ENCODE results near the gene PLPP7.
"Not testable (repeated sequence)": the region's sequence is repeated elsewhere in the genome, so short reads cannot be mapped to it uniquely, and the experiment has no call there.

PLPP7 gene

DNA sequence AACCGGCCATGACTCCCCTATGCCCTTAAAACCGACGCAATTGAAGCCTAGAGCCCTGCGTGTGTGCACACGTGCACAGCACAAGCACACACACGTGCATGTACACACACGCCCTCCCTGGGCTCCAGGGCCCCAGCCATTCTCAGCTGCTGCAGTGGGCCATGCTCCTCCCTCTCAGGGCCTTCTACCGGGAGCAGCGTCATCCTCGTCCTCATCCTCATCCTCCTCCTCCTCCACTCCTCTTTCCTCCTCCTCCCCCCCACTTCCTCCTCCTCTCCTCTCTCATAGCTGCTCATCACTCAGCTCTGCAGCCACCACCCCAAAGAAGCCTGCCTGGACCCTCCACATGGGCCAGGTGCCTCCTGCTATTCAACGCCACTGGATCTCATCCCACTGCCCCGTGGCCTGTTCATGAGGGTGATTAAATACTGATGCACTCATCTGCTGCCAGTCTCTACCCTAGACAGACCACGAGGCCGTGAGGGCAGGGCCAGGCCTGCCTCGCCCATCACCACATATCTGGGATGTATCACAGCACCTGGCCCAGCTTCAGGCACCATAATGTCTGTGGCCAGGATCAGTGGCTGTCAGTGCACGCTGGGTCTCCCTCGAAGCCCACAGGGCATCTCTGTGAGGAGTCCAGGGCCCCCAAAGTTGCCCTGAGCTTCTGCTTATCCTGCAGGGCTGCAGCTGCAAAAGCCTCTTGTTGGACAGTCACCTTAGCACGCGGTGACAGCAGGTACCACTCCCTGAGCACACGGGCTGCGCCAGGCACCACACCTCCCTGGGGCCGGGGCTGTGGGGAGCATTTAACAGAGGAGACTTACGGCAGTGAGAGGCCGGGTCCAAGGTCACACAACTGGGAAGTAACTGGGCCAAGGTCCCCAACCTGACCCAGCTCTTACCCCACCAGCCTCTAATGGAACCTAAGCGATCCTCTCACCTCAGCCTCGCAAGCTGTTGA, 23.0 kb upstream of the PLPP7 start:
- DNase-seq: peak in 1 of 5 experiments; percentile 78

DNA sequence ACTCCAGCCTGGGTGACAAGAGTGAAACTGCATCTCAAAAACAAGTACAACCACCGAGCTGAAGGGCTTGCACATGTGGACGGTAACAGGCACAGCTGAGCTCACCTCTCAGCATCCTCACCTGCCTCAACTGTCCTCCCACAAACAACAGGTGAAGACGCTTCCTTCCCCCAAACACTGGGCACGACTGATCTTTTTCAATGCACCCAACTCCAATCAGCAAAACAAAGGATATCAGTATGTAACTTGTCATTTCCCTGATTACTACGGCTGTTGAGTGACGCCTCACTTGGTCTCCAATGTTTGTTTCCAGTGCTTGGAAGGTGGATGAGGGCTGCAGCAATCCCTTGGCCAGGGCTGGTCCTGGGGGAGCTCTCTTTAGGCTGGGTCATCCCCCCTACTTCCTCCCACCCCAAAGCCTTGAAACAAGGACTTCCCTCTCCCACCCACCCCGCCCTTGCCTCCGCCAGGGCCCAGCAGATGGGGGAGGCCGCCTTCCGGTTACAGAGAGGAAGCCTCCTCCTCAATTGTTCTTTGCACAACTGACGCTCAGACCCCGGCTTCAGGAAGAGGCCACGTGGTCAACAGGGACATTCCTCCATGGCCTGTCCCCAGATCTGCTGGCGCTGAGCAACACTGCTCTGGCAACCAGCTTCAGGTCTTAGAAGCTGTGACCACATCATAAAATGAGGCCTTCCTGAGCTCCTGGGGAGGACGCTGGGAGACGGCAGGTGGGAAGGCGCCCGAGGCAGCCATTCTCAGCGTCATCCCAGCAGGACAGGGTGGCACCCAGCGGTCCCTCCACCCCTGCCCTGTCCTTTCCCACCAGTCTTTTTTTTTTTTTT, 19.1 kb upstream of the PLPP7 start:
- DNase-seq: peak in 3 of 5 experiments; percentile 37 to 79 (median 42)

DNA sequence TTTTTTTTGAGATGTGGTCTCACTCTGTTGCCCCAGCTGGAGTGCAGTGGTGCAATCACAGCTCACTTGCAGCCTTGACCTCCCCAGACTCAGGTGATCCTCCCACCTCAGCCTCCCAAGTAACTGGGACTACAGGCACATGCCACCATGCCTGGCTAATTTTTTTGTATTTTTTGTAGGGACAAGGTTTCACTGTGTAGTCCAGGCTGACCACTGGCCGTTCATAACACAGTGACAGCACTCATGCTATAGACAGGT, 18.6 kb upstream of the PLPP7 start:
- not testable (repeated sequence) for DNase-seq

DNA sequence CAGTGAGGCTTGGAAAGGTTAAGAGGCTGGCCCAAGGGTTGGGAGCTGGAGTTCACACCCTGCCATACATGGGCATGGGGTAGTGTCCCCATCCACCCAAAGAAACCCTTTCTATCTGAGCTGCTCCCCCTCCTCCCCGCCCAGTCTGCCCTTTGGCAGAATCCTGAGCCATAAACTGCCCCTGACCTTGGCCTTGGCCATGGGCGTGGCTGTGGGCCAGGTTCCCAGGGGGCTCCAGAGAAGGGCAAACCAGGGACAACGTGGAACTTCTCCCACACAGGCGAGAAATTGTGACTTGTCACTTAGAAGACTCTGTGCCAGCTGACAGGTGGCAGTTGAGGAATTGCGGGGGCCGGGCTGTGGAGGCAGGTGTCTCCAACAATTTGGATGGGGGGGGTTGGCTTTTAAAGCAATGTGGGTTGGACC, 18.0 kb upstream of the PLPP7 start:
- no peak for DNase-seq

DNA sequence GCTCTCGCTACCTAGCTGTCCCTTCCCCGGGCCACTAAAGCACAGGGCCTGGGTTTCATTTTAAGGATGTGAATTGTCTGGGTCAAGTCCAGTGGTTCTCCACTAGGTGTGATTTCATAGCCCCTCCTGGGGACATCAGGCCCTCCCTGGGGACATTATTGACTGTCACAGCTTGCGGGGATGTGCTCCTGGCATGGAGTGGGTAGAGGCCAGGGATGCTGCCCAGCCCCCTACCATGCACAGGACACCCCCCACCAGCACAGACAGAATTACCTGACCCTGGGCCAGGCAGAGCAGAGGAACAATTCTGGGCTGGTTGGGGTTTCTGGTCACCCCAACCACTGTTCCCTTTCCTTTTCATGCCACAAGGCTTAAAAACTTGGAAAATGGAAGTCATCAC, 17.3 kb upstream of the PLPP7 start:
- DNase-seq: no peak

DNA sequence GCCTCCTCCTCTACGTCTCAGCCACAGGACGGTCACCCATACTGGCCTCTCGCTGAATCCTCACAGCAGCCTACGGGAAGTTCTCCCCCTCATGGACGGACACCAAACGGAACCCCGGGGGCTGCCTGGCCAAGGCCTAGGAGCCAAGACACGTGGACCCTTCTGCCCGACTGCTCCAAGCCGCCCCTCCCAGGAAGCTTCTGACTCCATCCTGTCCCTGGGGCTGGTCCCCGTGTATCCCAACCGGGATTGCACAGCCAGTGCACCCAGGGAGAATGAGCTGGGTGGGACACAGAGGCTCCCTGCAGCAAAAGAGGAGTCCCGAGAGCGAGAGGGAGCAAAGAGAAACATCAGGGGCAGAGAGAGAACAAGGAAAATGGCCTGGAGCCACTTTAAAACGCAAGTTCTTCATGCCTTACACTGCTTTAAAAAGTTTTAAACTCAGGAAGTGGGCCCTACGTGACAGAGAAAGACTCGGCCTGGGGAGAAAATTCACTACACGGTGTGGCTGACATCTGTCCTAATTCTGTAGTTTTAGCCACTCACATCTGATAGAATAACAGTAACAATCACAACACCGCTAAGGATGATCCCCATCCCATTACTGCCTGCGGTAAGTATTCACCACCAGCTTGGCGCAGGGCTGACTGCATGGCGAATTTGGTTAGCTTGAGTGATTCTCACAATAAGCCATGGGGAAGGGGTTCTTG, 16.2 kb upstream of the PLPP7 start:
- DNase-seq: no peak

DNA sequence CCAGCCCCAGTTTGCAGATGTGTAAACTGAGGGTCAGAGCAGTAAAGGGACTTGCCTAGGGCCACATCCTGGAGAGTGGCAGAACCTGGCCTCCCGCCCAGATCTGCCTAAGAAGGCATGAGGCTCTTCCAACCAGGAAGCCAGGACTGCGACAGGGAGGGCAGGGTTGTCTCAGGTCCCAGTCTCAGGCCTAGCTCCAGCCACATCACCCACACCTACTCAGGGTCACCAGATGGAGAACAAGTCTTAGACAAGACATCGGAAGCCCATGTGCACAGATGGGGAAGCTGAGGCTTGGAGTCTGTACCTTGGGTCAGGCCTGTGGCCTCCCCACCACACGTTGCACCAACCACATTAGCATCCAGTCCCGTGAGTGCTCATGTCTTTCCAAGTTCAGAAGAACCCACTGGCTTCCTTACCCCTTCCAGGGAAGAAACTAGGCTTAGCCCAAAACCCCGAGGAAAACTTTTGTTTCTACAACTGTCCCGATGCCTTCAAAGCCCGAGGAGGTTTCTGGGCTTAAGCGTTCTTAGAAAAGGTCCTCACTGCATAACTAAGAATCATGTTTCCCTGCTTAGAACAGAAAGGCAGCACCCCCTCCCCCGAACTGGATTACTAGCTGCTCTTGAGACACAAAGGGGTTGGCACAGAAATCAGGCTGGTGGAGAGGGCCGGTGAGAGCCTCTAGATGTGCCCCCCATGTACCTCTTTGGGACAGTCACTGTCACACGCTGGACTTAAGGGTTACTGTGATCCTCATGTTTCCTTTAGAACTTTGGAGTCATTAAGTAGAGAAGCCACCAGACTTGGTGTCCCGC, 15.5 kb upstream of the PLPP7 start:
- peak in 1 of 5 experiments; percentile 41 for DNase-seq

DNA sequence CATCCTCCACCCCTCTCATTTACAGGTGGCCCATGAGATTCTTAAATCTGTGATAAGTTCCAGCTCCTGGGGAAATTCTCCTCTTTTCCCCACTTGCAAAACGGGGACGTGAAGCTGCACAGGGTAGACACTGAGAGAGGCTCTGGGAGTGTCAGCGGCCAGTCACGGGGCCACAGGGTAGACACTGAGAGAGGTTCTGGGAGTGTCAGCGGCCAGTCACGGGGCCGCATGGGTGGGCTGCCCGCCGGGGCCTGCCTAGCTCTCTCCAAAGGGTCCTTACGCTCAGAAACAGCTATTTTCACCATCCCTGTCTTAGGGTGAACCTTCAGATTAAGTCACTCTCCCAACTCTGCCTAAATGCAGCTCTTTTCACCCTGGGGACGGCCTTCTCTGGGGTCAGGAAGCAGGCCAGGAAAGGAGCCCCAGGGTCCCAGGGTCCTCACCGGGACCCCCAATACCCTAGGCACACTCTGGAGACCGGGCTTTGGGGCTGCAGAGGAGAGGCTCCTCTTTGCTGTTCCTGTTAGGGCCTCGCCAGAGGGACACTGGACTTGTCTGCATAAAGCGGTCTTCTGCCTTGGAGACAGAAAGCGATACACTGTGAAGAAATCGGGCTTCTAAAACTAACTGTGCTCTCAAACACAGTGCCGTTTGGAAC, 14.7 kb upstream of the PLPP7 start:
- DNase-seq: peak in 1 of 5 experiments; percentile 48

DNA sequence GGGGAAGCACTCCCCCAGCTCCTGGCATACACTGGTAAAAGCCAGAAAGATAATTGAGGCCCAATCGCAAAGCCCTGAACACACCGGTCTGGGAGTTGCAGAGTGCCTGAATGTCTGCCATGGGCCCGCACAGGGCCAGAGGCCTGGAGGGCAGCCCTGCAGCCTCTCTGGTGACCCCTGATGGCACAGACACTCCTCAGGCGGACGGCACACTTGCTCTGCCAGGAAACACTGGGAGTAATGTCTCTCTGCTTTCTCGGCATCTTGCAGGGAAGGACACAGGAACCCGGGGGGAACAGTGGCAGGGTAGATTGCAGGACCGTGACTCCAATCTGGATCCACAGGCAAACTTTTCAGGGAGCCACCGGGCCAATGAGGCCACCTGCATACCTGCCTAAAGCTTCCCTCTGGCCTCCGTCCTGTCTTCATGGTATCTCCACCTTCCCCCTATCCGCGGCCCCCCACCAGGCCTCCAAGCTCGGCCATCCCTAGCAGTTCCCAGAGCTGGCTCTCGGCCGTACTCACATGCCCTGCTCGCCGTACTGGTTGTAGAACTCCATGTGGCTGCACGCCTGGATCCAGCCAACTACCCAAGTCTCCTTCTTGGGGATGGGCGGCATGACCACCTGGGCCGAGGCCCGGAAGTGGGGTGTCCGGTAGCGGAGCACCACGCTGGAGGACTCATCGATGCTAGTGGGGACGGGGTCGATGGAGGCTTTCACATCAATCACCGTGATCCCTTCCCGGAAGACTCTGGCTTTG, 14.0 kb upstream of the PLPP7 start:
- DNase-seq: peak in 1 of 5 experiments; percentile 51

DNA sequence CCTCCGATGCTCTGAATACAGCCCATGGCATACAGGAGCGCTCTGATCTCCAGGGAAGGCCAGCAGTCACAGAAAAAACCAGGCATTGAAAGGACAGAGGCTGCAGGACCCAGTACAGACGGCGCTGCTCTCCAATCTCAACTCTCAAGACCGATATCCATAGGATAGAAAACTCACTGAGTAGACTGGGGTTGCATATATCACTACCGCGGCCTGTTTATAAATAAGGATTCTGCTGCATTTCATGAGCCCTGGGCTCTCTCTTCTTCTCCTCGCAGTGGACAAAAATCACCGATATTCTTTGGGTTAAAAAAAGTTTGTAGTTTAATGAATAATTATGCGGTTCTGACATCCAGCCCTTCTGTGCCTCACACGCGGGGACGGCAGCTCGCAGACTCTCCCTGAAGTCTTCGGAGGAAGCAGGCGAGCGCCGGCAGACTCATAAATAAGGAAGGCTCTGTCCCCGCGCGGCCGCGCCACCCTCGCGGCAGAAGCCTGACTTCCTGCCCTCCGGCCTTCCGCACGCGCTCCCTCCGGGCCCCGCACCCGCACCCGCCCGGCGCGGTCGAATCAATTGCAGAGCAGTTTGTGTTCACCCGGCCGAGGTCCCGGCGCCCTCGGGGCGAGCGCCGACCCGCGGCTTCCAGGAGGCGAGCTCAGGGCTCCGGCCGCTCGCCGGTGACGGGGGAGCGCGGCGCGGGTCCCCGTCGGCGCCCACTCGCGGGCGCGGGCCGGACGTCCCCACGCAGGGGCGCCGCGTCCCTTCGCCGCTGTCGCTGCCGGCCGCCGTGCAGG, 13.2 kb upstream of the PLPP7 start, which contains the start of gene FAM78A:
FAM78A (minus strand) TSS at position 417 of the 795 bp plus-strand sequence; CDS start at position 86, 331 bp downstream.
- DNase-seq: peak in 2 of 5 experiments; percentile 26 to 71

DNA sequence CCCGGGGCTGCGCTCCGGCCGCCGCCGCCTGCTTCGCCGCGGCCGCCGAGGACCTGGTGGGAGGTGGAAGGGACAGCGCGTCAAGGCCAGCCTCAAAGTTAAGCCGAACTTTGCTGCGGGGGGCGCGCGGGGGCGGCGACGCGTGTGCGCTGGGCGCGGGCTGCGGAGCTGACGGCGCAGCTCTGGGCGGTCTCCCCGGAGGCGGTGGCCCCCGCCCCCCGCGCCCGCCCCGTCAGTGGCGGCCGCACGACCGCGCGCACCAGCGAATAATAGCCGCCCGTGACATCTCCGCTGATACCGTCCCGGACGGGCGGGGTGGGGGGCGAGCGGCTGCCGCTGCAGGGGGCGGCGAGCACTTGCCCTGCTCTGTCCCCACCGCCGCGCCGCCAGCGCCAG, 12.6 kb upstream of the PLPP7 start:
- DNase-seq: peak in 2 of 5 experiments; percentile 42 to 72

DNA sequence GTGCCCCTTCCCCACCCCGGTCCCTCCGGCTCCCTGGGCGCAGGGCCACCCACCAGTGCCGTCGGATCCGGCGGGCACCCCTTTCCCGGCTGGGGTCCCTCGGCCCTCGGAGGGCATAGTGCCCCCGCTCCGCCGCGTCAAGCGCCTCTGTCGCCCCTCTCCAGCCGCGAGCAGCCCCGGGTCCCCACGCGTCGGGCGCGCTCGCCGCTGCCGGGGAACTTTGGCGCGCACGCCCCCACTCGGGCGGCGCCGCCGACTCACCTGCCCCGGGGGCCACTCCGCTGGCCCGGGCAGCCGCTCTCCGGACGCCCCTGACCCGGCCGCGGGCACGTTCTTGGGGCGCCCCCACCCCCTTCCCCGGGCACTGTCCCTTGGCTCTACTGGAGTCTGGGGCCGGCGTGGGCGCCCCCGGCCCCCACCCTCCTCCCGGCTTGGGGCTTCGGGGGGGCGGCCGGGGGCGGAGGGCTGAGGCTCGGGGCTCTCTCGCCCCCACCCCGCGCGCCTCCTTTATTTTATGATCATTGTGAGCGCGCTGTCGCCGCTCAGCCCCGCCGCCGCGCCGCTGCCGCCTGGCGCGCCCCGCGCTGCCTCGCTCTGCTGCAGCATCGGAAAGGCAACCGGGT, 12.1 kb upstream of the PLPP7 start:
- peak in 1 of 5 experiments; percentile 48 for DNase-seq

DNA sequence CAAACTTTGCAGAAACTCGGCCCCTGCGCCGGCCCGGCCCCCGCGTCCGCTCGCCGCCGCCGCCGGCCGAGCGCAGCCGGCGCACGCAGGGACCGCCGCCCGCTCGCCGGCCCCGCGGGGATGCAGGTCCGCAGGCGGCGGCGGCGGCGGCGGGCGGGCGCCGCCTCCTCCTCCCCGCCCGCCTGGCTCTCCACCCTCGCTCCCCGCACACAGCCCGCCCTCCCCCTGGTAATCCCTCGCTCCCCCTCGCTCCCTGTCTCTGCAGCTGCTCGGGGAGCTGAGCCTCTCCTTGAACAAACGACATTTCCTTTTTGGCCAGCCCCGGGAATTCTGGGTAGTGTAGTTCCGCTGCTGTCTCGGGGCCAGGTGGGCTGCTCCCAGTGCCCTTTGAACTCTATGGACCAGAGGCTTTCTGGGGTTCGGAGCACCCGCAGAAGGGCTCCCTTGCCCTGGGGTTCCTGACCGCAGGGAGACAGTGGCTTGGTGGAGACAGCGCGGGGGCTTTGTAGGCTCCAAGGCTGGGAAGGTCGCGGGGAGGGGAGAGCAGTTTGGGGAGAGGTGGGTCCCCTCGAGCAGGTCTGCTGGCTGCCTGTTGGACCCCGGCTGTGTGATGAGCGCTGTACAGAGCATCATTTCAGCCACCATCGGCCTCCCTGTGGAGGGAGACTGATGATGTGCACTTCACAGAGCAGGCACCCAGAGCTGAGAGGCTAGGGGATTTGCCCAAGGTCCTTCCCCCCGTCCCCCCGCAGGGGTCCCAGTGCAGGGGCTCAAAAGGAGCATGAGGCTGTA, 11.4 kb upstream of the PLPP7 start:
- DNase-seq: peak; percentile 44 to 89 (median 63)

DNA sequence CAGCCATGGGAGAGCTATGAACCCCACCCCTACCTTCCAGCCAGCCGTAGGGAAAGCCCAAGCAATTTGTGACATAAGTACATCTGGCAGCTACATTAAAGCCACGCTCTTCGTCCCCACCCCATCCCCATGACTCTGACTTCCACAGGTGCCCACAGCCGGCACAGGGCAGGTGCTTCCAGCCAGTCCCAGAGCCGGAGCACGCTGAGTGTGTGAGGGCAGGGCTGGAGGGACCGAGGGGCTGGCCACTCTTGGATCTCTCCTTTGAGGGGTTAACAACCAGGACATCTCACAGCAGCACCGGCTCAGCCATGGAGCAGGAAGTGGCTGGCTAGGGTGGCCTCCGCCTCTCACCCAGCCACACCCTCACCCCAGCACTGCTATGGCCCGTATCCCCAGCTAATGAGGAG, 10.8 kb upstream of the PLPP7 start:
- DNase-seq: peak in 3 of 5 experiments; percentile 22 to 71 (median 50)

DNA sequence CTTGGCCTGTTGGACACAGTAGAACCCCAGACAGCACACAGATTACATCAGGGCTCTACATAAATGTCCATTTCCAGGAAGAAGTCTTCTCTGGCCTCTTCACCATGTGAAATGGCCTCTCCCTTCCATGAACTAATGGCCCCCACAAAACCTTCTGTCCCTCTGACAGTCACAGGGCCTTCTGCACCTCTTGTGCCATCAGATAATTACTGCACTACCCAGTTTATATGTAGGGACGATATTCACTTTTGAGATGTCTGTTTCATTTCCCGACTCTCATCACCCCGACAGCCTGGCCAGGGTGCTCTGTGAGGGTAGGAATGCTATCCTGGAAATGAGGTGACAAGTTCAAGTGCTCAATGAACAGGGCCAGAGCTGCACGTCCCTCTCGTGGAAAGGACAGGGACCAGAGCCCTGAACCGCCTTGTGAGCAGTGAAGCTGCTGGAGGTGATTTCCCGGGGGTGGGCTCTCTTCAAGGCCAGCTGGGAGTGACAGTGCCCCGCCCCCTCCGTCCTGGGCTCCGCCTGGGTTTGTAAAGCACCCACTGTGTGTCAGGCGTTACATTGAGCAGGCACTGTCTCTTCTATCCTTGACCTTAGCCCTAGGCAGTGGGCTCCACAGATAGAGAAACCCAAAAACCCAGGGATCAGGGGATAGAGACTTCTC, 10.2 kb upstream of the PLPP7 start:
- DNase-seq: no peak

DNA sequence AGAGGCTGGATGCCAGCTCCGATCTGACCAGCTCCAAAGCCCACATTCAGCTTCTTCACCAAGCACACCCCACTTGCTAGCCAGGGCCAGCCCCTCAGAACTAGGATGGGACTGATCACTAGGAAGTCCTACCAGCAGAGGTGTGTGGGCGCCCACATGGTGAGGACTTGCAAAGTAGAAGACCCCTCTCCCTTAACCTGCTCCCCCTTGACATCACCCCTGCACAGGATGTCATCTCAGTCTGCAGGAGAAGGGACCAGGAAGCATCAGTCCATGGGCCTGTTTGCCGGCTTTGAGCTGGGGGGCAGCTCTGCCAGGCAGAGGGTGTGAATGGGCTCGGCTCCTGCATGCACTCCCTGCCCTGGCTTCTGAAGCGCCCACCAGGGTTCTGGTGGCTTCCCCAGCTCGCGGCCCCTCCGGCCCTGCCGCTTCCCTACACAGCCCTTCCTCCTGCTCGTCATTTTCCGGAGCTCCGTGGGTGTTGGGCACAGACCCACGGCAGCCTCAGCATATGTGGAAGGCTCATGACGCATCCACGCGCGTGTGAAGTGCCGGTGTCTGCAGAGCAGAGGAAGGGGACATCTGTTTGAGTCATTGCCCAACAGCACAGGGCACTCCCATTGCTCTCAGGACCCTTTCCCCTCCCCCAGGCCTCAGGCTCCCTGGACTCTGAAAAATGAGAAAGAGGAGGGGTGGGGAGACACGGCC, 9.5 kb upstream of the PLPP7 start:
- no peak for DNase-seq

DNA sequence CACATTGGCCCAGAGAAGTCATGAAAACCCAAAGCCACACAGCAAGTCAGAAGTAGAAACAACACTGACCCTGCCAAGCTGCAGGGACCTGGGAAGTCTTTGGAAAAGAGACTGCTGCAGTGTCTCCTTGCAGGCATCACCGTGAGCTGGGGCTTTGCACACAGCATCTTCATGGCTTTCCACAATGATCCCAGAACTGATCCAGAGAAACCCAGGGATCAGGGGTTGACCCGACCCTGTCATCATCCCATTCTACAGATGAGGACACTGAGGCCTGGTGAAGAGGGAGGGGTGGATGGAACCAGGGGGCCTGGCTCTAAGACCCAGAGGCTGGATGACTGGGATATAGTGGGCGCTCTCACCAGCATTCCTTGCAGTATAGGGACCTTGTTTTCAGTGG, 8.9 kb upstream of the PLPP7 start:
- no peak for DNase-seq
